Left lobe of liver (tissue), 2 donors: Measurements from ENCODE around the gene KAZN. TPM values are rescaled to one million over a fixed set of nuclear protein-coding genes. Genes with fewer than 3 reads are reported as not detected.

ENCODE experiments used
- ATAC-seq: fragments of 200-7000 bp; cut with Tn5 transposase; one replicate; pipeline ENCODE4 v1.9.1; 2020; ENCODE audit warnings: mild to moderate bottlenecking, moderate library complexity
- DNase-seq: peaks from one replicate; pipeline ENCODE4 v3.0.0-alpha.2; 2020; ENCODE audit warnings: low spot score
- total RNA-seq: library from RNA; stranded (reverse); gene quantifications from one replicate; pipeline ENCODE4 v1.2.1, GENCODE V29; 2021
- donor health status: DM: no; HTN: no; CAD: no; lungs with moderate emphysema.
- donor health status: DM: no; HTN: yes; CAD: no.

KAZN gene
- total RNA-seq, 1 donor from 2014 or later = 4.4 TPM

GRCh38 chr1:14738647-14739046 lies 140.2 kb downstream of the KAZN start:
- ATAC-seq = no peak
- DNase-seq = no peak

GRCh38 chr1:14739082-14739832 lies 140.8 kb downstream of the KAZN start:
- ATAC-seq = no peak
- no peak for DNase-seq

DNA sequence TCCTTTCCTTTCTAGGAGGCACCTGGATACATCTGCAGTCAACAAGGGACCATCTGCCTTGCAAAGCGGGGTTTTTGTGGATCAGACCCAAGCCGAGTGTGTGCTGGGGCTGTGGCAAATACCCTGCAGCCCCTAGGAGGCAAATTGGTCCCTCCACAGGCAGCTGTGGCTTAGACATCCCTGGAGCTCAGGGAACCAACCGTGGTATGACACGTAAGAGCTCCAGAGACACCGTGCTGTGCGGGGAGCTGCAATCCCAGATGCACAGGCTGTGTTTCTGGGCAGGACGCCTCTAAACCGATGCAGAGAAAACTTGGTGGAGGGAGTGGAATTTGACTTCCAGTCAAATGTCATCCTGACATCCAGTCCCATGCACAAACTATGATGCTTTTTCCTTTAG lies 141.5 kb downstream of the KAZN start:
- ATAC-seq (no peak), DNase-seq (no peak)

DNA sequence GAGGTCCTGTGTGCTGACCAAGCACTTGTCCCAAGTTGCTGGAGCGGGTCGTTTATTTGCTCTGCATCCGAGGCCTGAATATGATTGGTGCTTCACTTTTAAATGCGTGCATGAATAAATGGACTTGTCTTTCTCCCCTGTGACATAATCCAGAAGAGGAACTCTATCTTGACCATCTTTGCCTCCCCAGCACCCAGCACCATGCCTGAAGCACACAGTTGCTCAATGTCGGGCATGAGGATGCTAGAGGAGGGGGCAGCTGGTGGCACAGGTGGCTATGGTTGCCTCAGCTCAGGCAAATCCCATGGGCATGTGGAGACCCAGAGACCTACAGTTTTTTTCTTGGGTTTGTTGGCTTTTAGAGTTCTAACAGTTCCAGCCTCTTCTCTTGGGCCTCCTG lies 142.6 kb downstream of the KAZN start:
- DNase-seq = no peak
- ATAC-seq = no peak

DNA sequence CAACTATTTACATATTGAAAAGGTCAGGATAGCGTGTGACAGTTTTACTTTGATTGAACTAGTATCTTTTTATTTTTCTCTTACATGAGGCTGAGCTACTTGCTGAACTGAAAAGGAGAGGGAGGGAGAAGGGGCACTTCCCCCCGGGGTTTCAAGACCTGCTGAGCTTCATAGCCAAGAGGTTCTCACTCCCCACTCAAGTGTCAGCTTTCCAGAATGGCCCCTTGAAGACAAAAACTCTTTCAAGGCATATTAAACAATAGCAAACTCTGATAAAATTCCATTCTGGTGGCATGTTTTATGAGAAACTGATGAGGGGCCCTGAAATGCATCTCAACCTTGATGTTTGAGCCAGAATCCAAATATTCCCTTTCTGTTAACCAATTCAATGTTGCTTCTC lies 143.0 kb downstream of the KAZN start:
- DNase-seq = no peak
- no peak for ATAC-seq

DNA sequence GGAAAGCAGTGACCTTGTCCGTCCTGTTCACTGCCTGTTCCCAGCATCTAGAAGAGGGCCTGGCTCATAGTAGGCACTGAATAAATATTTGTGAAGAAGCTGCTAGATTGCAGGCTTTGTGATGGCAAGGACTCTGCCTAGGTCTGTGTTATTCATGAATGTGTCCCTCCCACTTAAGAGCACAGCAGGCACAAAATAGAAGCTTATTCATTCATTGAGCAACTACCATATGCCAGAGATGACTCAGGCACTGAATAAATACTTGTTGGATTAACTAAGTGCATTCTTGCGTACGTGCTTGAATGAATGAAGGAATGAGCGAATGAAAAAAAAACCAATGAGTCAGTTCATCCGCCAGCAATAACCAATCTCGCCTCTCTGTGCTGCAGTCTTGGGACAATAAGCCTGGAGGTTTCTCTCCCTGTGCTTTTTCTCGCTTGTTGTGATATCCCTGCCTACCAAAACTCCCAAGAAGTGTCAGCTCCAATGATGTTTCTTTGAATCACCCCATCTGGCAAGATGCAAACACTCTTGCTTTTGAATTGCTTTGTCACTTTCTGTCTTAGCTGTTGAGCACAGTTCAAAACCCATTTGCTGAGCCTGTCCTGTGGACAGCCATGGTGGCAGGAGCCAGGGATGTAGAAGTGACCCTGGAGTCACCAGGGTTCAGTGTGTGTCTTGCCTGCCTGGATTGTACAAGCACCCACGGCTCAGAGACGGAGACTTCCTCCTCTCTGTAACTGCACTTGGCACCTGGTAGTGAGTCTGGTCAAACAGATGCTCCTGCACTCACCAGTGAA lies 143.9 kb downstream of the KAZN start:
- DNase-seq = no peak
- ATAC-seq = no peak

- ATAC-seq = no peak
- no peak for DNase-seq
Measured at GRCh38 chr1:14743368-14743767, 144.9 kb downstream of the KAZN start.

- no peak for DNase-seq
- ATAC-seq = no peak
Measured at GRCh38 chr1:14745001-14745720, 146.7 kb downstream of the KAZN start.

GRCh38 chr1:14745789-14746188 lies 147.3 kb downstream of the KAZN start:
- DNase-seq (no peak), ATAC-seq (no peak)

DNA sequence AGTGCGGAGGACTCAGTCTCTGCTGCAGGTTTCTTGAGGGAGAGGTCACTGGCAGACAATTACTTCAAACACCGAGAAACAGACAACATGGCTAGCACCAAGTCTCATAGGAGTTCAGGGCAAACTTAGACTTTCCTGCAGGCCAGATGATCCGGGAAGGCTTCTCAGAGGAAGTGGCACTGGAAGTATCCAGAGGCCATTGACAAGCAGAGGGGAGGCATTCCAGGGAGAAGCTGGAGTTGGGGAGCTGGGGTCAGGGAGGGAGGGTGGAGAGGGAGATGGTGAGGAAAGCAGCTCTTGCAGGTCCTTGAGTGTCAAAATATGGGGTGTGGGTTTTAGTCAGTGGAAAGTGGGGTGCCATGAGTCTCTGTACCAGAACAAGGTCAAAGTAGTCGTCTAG lies 147.9 kb downstream of the KAZN start:
- no peak for DNase-seq
- ATAC-seq = no peak

- DNase-seq = no peak
- no peak for ATAC-seq
Measured at GRCh38 chr1:14748151-14748550, 149.7 kb downstream of the KAZN start.

DNA sequence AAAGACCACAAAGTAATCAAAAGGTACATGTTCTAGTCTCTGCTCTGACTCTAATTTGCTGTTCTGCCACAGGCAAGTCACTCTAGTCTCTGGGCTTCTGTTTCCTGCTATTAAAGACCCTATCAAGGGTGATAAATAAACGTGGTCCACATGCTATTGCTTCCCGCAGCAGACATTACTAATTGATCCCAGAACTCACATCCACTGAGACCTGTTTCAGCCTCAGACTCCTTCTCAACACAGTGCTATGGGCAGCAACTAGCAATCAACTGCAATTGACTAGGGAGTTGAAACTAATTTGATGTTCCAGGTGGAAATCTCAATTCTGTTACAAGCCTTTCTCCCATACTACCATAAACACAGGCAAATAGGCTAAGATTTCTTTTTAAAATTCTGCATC lies 150.5 kb downstream of the KAZN start:
- ATAC-seq = no peak
- DNase-seq = no peak

GRCh38 chr1:14750490-14750889 lies 152.0 kb downstream of the KAZN start:
- ATAC-seq (no peak), DNase-seq (no peak)

- DNase-seq = no peak
- ATAC-seq = no peak
Measured at GRCh38 chr1:14755518-14756252, 157.2 kb downstream of the KAZN start.

DNA sequence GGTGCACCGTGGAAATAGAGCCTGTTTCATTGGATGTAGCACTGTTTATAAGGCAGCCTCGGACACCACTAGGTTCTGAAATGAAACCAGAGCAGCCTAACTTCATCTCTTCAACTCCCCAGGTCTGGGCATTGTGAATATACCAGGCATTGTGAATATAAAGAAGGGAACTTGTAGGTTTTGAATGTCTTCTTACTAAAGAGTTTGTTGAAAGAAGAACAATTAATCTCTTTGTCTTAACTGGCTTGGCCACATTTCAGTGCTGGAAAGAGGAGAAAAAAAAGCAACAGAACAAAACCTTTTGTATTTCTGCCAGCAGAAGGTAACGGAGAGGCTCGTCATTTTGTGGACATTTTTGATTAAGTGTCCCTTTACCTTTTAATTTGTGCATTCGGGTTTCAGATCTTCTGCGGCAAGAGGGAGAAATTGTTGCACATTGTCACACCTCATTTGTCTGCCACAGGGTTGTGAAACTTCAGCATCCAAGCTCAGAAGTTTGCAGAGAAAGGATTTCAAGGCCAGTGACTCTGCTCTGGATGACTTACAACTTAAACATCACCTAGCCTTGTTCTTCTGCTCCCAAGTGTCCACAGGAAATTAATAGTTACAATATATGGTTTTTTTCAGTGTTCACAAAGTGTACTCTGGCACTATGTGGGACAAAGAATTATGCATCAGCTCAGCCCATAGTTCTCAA lies 158.3 kb downstream of the KAZN start:
- ATAC-seq = no peak
- DNase-seq = no peak

GRCh38 chr1:14757286-14757625 lies 158.8 kb downstream of the KAZN start:
- no peak for DNase-seq
- no peak for ATAC-seq

DNA sequence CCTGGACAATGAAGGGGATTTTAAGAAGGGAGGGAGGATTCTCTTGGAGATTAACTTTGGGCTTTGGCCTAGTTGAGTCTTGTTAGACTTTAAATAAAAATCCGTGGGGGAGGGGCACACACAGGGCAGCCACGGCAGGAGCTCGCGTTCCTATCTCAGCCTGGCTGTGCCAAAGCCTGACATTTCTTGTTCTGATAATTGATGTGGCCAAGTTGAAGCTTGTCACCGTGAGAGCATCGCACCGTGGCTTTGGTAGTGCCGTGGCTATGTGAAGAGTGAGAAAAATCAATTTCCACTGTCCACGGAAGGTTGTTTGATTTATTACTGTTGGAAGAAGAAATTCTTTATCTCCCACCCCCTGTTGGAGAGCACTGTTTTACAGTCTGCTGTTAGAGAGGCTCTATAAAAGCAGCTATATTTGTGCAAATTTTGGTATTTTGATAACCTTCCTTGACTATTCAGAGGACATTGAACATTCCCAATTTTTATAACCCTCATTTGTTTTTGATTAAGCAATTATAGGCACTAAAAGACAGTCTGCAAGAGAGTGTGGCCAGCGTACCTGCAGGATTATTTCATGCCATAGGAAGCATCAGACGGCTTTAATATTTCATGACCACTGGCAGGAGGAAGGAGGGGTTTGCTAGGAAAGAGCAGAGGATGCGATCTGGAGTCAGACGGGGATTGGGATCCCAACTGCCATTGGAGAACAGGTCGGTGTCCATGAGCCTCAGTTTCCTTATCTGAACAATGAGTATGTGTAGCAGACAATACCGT lies 160.7 kb downstream of the KAZN start:
- ATAC-seq = no peak
- no peak for DNase-seq

- ATAC-seq (no peak), DNase-seq (no peak)
Measured at GRCh38 chr1:14759843-14760242, 161.4 kb downstream of the KAZN start.

DNA sequence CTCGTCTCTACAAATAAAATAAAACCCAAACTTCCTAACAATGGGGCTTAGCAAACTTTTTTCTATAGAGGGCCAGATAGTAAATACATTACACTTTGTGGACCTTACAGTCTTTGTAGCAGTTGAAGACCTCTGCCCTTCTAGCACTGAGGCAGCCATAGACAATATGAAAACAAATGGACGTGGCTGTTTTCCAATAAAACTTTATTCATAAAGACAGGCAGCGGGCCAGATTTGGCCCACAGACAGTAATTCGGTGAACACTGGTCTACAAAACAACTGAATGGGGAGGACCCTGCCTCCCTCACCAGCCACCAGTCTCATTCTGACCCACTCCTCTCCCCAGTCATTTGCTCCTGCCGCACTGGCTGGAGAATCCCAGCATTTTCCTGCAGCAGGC lies 162.3 kb downstream of the KAZN start:
- no peak for DNase-seq
- no peak for ATAC-seq
